DND-41 (cell line): ENCODE measurements around the gene MRPS27.

Experiments used
- EZH2 ChIP-seq: IDR thresholded peaks from 3 replicates; pipeline ENCODE4 v1.6.1; 2012; ENCODE audit warnings: borderline replicate concordance, low read depth, mild to moderate bottlenecking, moderate library complexity, low read length, inconsistent platforms; ENCODE audit not compliant: severe bottlenecking
- TF ChIP-seq, protein P1 (sequence below): IDR thresholded peaks from 2 replicates; pipeline ENCODE4 v1.5.1; 2012; ENCODE audit warnings: borderline replicate concordance, low read length, moderate library complexity, mild to moderate bottlenecking; ENCODE audit not compliant: poor library complexity, severe bottlenecking; ENCODE audit errors: extremely low read depth

- TF ChIP-seq, protein P1, sequence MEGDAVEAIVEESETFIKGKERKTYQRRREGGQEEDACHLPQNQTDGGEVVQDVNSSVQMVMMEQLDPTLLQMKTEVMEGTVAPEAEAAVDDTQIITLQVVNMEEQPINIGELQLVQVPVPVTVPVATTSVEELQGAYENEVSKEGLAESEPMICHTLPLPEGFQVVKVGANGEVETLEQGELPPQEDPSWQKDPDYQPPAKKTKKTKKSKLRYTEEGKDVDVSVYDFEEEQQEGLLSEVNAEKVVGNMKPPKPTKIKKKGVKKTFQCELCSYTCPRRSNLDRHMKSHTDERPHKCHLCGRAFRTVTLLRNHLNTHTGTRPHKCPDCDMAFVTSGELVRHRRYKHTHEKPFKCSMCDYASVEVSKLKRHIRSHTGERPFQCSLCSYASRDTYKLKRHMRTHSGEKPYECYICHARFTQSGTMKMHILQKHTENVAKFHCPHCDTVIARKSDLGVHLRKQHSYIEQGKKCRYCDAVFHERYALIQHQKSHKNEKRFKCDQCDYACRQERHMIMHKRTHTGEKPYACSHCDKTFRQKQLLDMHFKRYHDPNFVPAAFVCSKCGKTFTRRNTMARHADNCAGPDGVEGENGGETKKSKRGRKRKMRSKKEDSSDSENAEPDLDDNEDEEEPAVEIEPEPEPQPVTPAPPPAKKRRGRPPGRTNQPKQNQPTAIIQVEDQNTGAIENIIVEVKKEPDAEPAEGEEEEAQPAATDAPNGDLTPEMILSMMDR: no peak
- TF ChIP-seq EZH2: no peak
Observed at GRCh38 chr5:72347801-72348308, 27.8 kb upstream of the MRPS27 start.
